ENCODE data around the gene CCR6. TPM values are rescaled to one million over a fixed set of nuclear protein-coding genes. Genes with fewer than 3 reads are reported as not detected.

Gene CCR6
- total and polyA plus RNA-seq, 2 of the 8 experiments (the other 6 are each of a cell fraction or from before 2014, with no cell fraction given), result 0.06 TPM; not detected in 1

DNA sequence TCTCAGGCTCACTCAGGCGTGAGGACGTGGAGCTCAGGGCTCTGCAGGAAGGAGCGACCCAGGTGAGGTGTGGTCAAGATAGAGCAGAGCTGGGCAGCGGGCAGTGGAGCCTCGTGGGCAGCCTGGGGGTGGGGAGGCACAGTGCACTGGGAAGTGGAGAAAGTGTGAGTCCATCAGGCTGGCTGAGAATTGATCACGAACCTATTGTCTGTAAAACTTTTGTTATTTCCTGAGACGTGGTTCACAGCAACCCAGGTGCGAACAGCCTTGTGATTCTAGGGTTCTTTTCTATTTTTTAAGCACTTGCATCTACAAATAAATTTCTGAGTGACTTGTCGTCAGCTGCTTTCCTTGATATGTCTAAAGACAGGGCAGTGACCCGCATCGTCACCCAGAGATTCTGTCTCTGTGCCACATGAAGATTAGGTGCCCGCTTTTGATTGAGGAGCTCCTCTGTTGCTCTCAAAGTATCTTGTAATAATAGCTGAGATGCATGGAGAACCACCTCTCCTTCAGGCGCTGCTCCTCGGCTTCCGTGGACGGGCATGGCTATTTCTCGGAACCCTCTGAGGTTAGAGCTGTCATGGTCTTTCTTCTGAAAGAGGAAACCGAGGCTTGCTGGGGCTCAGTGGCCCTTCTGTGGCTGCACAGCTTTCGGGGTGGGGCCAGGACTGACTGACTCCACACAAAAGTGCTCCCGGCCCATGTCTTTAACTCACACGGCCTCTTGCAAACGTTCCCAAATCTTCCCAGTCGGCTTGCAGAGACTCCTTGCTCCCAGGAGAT lies 662 bp upstream of the CCR6 start:
- Histone ChIP-seq H2BK120ac (replicated peaks; ENCODE audit: low read depth, low read length) (no peak overlapping the region), H3K4me3 (ENCODE audit: extremely low read depth in 1 of 4, insufficient read depth in 2 of 4, low read depth in 3 of 4, low read length in 4 of 4) (no peak overlapping the region), H4K5ac (ENCODE audit: insufficient read length, low read depth, low read length) (no peak overlapping the region), H3K23ac (ENCODE audit: insufficient read length) (no peak overlapping the region), H3K4ac (replicated peaks; ENCODE audit: insufficient read length, low read depth, low read length) (no peak overlapping the region), H3K9ac (replicated peaks in 1 of 4; ENCODE audit: extremely low read depth in 1 of 4, low read depth in 3 of 4, low read length in 3 of 4) (no peak overlapping the region), H3K27ac (ENCODE audit: low read depth, low read length) (no peak overlapping the region), H2BK20ac (ENCODE audit: low read length) (no peak overlapping the region), H4K91ac (replicated peaks; ENCODE audit: insufficient read length, low read length) (no peak overlapping the region), H2BK5ac (ENCODE audit: low read depth, low read length) (no peak overlapping the region), H3K4me2 (ENCODE audit: insufficient read depth in 1 of 2, low read depth in 2 of 2, low read length in 2 of 2) (no peak overlapping the region), H3K79me2 (ENCODE audit: control insufficient read depth in 1 of 2, insufficient read depth in 2 of 2, low read length in 2 of 2) (no peaks in the 10 kb centered on the region), H4K20me1 (replicated peaks in 1 of 2; ENCODE audit: control insufficient read depth in 1 of 2, insufficient read depth in 2 of 2, low read length in 2 of 2) (no peaks in the 10 kb centered on the region), H3K9me3 (ENCODE audit: insufficient read depth in 2 of 2, low read depth in 1 of 2, low read length in 1 of 2) (peaks cover 0 to 6% of the 10 kb centered on the region in 2 experiments; a peak in 1 of 4 replicates), H3K79me1 (ENCODE audit: low read depth, low read length) (no peaks in the 10 kb centered on the region), H2AK5ac (ENCODE audit: low read depth, low read length) (no peak overlapping the region), H3K27me3 (replicated peaks in 1 of 4; ENCODE audit: control insufficient read depth in 3 of 4, extremely low read depth in 1 of 4, insufficient read depth in 3 of 4, low read length in 3 of 4) (no peaks in the 10 kb centered on the region), H4K8ac (ENCODE audit: extremely low read depth, insufficient read depth, low read length) (no peak overlapping the region), H2BK12ac (ENCODE audit: low read depth, low read length) (0 out of 2 replicates have a peak overlapping the region, but pooled peaks have one; percentile 20), H3K23me2 (ENCODE audit: low read depth, low read length) (no peaks in the 10 kb centered on the region), H2AFZ (ENCODE audit: low read length) (no peak overlapping the region), H3K18ac (ENCODE audit: extremely low read depth, low read length) (no peak overlapping the region), H3K4me1 (replicated peaks in 1 of 4; ENCODE audit: control insufficient read depth in 3 of 4, insufficient read depth in 4 of 4, low read length in 3 of 4) (no peaks in the 10 kb centered on the region; a peak in 1 of 7 replicates), H3K36me3 (ENCODE audit: control insufficient read depth in 2 of 4, insufficient read depth in 4 of 4, low read length in 3 of 4) (no peaks in the 10 kb centered on the region), H3K56ac (replicated peaks; ENCODE audit: insufficient read length, low read depth, low read length) (no peak overlapping the region), H3K14ac (ENCODE audit: insufficient read length) (no peak overlapping the region), H2BK15ac (ENCODE audit: low read length) (no peak overlapping the region)
- ChIA-PET CTCF (ENCODE audit: partially characterized antibody) (interaction anchor here (0.6 to 1.9 kb wide), 7 partner anchors 9 to 352 kb away, joined by 3 to 6 read pairs (median 3); no protein-coding TSS in a partner anchor), POLR2A (ENCODE audit: partially characterized antibody) (no interaction called here)
- FAIRE-seq (no peak), DNase-seq (ENCODE audit: low read depth in 1 of 2, low spot score in 2 of 2) (no peak)
- 93% methylated on average over 23 of the region's 23 CpGs; no CpG with 5 or more reads in 1 of the 2 experiments for WGBS, 2 experiments (ENCODE audit: extremely low coverage in 1 of 2, insufficient coverage in 1 of 2, insufficient read length in 1 of 2, insufficient replicate concordance in 2 of 2, low coverage in 1 of 2, low lambda C conversion rate in 2 of 2, missing lambda C conversion rate in 1 of 2)
- TF ChIP-seq RNF2 (IDR thresholded peaks at IDR 0.05; ENCODE audit: borderline replicate concordance, low read depth, low read length, missing control alignments, poor library complexity, severe bottlenecking) (no peak), ATF2 (IDR thresholded peaks at IDR 0.05; ENCODE audit: low read length) (no peak), TCF12 (IDR thresholded peaks at IDR 0.05; ENCODE audit: low read depth, low read length) (no peak), BACH1 (IDR thresholded peaks at IDR 0.05; ENCODE audit: low read length) (no peak), CEBPB (IDR thresholded peaks at IDR 0.05; ENCODE audit: low read depth, low read length) (no peak), KDM5A (IDR thresholded peaks at IDR 0.05; ENCODE audit: low read length) (no peak), MAX (IDR thresholded peaks at IDR 0.05) (no peak), SAP30 (IDR thresholded peaks at IDR 0.05; ENCODE audit: insufficient read depth, insufficient replicate concordance, low read length) (no peak), CBX5 (IDR thresholded peaks at IDR 0.05; ENCODE audit: low read depth, low read length) (no peak), CREB1 (IDR thresholded peaks at IDR 0.05) (no peak), SP4 (IDR thresholded peaks at IDR 0.05; ENCODE audit: low read length) (no peak)

All from H1 (cell line).